Astrocyte of the cerebellum (primary cell): ENCODE results near the gene LPGAT1.

Experiments used
- DNase-seq: peaks from one replicate; pipeline ENCODE4 v3.0.0-alpha.2; 2011; ENCODE audit warnings: low read depth
- H3K4me3 ChIP-seq: 2 replicates; pipeline ENCODE4 v1.5.1; 2011; ENCODE audit warnings: mild to moderate bottlenecking, low read depth, low read length, moderate library complexity
- in situ Hi-C: cut with HindIII; loops from 2 replicates; pipeline ENCODE4 v1.10.0; 2017; ENCODE audit warnings: low sequenced_read_pairs
- TF ChIP-seq, protein P1 (sequence below): IDR thresholded peaks from 2 replicates; pipeline ENCODE4 v1.5.1; 2012; ENCODE audit warnings: low read length, low read depth, moderate library complexity, mild to moderate bottlenecking; ENCODE audit errors: missing control alignments

The LPGAT1 gene

DNA sequence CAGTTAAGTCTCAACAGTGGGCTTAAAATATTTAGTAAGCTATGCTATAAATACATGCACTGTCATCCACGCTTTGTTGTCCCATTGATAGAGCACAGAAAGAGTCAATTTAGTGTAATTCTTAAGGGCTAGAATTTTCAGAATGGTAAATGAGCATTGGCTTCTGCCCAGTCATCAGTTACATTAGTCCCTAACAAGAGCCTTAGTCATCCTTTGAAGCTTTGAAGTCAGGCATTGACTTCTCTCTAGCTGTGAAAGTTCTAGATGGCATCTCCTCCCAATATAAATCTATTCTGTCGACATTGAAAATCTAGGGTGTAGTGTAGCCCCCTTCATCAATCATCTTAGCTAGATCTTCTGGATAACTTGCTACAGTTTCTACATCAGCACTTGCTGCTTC lies 12.0 kb upstream of the LPGAT1 start:
- in situ Hi-C loops, result no loop called here
- TF ChIP-seq, protein P1, sequence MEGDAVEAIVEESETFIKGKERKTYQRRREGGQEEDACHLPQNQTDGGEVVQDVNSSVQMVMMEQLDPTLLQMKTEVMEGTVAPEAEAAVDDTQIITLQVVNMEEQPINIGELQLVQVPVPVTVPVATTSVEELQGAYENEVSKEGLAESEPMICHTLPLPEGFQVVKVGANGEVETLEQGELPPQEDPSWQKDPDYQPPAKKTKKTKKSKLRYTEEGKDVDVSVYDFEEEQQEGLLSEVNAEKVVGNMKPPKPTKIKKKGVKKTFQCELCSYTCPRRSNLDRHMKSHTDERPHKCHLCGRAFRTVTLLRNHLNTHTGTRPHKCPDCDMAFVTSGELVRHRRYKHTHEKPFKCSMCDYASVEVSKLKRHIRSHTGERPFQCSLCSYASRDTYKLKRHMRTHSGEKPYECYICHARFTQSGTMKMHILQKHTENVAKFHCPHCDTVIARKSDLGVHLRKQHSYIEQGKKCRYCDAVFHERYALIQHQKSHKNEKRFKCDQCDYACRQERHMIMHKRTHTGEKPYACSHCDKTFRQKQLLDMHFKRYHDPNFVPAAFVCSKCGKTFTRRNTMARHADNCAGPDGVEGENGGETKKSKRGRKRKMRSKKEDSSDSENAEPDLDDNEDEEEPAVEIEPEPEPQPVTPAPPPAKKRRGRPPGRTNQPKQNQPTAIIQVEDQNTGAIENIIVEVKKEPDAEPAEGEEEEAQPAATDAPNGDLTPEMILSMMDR, result no peak
- DNase-seq, result no peak
- H3K4me3 ChIP-seq, result no peak overlapping the region

DNA sequence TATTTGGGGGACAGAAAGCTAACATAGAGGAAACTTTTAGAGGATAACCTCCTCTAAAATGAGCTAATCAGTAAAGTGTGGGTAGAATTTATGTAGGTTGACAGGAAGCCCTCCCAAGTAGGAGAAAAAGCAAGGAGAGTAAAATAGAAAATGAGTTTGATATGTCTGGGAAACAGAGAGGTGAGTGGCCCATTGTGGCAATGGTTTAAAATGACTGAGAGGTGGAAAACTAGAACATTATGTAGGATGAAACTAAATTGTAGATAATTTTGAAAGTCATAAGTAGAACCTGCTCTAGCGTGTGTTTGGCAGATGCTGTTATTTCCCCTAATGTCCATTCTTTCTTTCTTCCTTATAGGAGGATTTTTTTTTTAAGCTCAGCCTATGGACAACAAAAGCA lies 8.5 kb upstream of the LPGAT1 start:
- no peak for DNase-seq
- in situ Hi-C loops, result no loop called here
- H3K4me3 ChIP-seq, result no peak overlapping the region
- TF ChIP-seq, protein P1, result no peak

DNA sequence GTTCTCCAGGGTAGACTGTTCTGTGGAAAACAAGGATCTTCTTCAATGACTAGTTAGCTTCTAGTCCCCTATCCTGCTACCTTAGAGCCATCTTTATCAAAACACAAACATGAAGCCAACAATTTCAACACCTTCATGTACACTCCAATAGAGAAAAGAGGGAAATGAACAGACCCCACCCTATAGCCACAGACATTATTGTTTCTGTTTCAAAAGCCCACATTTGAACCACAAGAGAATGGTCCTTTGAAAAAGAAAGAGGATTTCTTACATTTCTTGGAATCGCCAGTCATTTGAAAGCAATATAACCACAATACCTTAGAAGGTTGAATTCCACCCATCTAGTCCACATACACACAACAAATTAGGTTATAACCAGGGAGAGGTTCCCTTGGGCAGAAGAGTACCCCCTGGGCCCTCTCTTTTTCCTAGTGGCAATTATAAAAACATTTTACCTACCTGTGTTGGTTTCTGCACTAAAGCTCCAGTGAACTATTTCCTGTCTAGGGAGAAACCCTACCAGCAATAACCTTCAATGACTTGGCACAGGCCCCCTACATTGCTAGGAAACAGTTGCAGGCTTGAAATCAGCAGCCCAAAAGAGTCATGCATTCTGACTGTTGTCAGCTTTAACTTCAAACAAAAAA lies 2.7 kb upstream of the LPGAT1 start:
- no peak for DNase-seq
- in situ Hi-C loops, result no loop called here

DNA sequence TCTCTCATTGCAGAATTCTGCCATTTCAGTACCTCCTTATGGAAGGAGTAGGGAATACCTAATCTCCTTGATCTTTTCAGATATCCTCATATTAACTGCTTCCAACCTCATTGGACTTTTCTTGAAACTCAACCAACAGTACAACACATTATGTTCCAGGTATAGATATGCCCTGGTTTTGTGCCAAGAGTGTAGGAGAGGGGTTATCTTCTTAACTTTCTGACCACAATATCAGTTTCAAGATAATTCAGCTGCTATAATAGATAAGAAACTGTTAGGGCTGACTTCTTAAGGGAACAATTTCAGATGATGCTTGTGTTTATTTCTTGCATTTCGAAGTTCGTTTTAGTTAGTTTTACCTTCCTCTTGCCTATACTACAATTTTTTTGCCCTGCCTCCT lies 2.1 kb upstream of the LPGAT1 start:
- H3K4me3 ChIP-seq, result no peak overlapping the region
- DNase-seq, result no peak
- in situ Hi-C loops, result no loop called here
- TF ChIP-seq, protein P1, result no peak

More for the DNA sequence above, 2.7 kb upstream of the LPGAT1 start:
- TF ChIP-seq, protein P1, result no peak
- no peak overlapping the region for H3K4me3 ChIP-seq

DNA sequence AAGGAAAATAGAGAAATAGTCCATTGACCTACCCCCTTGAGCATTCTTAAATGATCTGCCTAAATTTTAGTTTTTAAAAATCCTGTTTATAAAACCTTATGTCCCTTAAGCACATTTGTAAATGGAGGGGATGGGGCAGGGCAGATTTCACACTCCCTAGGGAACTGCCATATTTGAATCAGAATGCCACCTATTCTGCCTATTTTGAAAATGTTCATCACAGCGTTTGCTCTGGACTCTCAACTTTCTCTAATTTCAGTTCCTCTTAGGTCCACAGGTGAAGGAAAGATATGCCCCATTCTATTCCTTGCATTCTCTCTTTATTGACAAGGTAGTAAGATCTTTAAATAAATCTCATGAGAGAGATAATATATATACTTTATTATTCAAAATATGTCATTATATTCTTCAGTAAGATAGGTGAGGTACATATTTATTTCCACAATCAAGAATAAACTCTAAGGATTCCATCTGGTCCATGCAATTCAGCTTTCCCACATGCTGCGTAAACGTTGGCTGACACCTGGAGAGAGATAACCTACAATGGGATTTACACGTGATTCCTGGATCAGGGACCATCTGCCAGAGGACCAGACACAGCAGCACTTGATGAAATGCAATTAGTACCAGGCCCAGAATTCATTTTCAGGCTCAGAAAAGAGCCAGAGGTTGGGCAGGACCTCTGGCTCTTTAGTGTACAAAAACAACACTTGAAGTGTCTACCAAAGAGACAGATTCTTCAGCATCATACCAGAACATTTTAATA lies 1.2 kb upstream of the LPGAT1 start:
- H3K4me3 ChIP-seq, result no peak overlapping the region
- DNase-seq, result no peak
- TF ChIP-seq, protein P1, result no peak
- in situ Hi-C loops, result no loop called here

DNA sequence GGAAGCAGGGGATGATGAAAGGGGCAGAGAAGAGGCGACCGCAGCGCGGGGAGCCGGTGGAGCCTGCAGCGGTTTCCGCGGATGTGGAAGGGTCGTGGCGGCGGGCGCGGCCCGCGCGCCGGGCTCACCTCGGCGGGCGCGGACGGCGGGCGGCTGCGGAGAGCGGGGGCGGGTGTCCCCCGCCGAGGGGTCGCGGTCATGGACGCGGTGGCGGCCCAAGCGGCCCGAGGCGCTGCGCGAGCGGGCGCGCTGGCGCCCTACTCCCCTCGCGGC lies 572 bp downstream of the LPGAT1 start:
- DNase-seq, result no peak
- TF ChIP-seq, protein P1, result no peak
- in situ Hi-C loops, result no loop called here
- H3K4me3 ChIP-seq, result peak overlapping the region; percentile 56
